ENCODE data around the gene ZNF331.

The ZNF331 gene

DNA sequence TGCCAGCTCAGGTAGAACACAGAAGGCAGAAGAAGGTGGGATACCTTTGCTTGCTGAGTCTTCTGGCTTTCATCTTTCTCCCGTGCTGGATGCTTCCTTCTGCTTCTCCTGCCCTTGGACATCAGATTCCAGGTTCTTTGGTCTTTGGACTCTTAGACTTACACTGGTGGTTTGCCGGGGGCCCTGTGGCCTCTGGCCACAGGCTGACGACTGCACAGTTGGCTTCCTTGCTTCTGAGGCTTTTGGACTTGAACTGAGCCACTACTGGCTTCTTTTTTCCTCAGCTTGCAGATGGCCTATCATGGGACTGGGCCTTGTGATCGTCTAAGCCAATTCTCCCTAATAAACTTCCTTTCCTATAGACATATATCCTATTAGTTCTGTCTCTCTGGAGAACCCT, 19.8 kb upstream of the ZNF331 start:
- Histone ChIP-seq H4K20me1 (ENCODE audit: insufficient read depth, low read length) (no peaks in the 10 kb centered on the region), H3K27me3 (ENCODE audit: insufficient read depth, low read length) (no peaks in the 10 kb centered on the region), H3K4me3 (ENCODE audit: low read depth, low read length, poor library complexity, severe bottlenecking) (no peak overlapping the region), H3K36me3 (ENCODE audit: insufficient read depth, low read length) (no peaks in the 10 kb centered on the region; the same call in 1 of the 2 replicates), H3K9me2 (ENCODE audit: low read depth, low read length) (no peaks in the 10 kb centered on the region), H2AFZ (ENCODE audit: low read length) (no peak overlapping the region), H3F3A (ENCODE audit: insufficient read depth, low read length) (no peaks in the 10 kb centered on the region), H3K9ac (ENCODE audit: low read length) (no peak overlapping the region), H3K4me2 (ENCODE audit: low read length) (no peak overlapping the region), H3K27ac (ENCODE audit: low read depth, low read length, poor library complexity, severe bottlenecking) (no peak overlapping the region), H3K79me2 (ENCODE audit: insufficient read depth, low read length) (no peaks in the 10 kb centered on the region), H3K9me3 (ENCODE audit: low read length) (no peaks in the 10 kb centered on the region), H3K4me1 (ENCODE audit: insufficient read depth, low read length, severe bottlenecking) (peaks cover 4% of the 10 kb centered on the region)
- TF ChIP-seq, protein P1, sequence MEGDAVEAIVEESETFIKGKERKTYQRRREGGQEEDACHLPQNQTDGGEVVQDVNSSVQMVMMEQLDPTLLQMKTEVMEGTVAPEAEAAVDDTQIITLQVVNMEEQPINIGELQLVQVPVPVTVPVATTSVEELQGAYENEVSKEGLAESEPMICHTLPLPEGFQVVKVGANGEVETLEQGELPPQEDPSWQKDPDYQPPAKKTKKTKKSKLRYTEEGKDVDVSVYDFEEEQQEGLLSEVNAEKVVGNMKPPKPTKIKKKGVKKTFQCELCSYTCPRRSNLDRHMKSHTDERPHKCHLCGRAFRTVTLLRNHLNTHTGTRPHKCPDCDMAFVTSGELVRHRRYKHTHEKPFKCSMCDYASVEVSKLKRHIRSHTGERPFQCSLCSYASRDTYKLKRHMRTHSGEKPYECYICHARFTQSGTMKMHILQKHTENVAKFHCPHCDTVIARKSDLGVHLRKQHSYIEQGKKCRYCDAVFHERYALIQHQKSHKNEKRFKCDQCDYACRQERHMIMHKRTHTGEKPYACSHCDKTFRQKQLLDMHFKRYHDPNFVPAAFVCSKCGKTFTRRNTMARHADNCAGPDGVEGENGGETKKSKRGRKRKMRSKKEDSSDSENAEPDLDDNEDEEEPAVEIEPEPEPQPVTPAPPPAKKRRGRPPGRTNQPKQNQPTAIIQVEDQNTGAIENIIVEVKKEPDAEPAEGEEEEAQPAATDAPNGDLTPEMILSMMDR (IDR thresholded peaks at IDR 0.05; ENCODE audit: low read length): no peak
- no peak for TF ChIP-seq EZH2 (IDR thresholded peaks at IDR 0.05; ENCODE audit: borderline replicate concordance, low read length)

- Histone ChIP-seq H3K27me3 (ENCODE audit: insufficient read depth, low read length) (no peaks in the 10 kb centered on the region), H3K9me2 (ENCODE audit: low read depth, low read length) (no peaks in the 10 kb centered on the region), H3K4me3 (ENCODE audit: low read depth, low read length, poor library complexity, severe bottlenecking) (no peak overlapping the region), H3K27ac (ENCODE audit: low read depth, low read length, poor library complexity, severe bottlenecking) (no peak overlapping the region), H3K36me3 (ENCODE audit: insufficient read depth, low read length) (no peaks in the 10 kb centered on the region; the same call in 1 of the 2 replicates), H3K4me1 (ENCODE audit: insufficient read depth, low read length, severe bottlenecking) (peaks cover 4% of the 10 kb centered on the region), H3K79me2 (ENCODE audit: insufficient read depth, low read length) (no peaks in the 10 kb centered on the region), H2AFZ (ENCODE audit: low read length) (no peak overlapping the region), H3K9ac (ENCODE audit: low read length) (no peak overlapping the region), H4K20me1 (ENCODE audit: insufficient read depth, low read length) (no peaks in the 10 kb centered on the region), H3K9me3 (ENCODE audit: low read length) (no peaks in the 10 kb centered on the region), H3F3A (ENCODE audit: insufficient read depth, low read length) (no peaks in the 10 kb centered on the region), H3K4me2 (ENCODE audit: low read length) (no peak overlapping the region)
- no peak for TF ChIP-seq EZH2 (IDR thresholded peaks at IDR 0.05; ENCODE audit: borderline replicate concordance, low read length)
- TF ChIP-seq, protein P1 (IDR thresholded peaks at IDR 0.05; ENCODE audit: low read length): no peak
These were observed 19.2 kb upstream of the ZNF331 start for GRCh38 chr19:53518716-53519115.

DNA sequence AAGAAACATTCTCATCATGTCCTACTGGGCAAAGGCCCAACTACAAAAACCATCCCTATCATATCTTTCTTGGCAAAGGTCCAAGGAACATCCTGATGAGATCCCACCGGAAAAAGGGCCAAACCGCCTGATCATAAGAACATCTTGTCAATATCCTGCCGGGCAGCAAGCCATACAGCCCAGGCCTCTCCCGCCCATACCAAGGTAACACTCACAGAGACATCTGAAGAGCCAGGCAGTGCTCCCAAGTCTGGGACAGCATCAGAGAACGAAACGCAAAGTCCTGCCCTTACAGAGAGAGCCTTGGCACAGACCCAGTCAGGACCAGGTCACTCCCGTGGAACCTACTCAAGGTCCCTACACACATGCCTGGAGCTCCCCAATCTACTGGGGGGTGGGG, 18.5 kb upstream of the ZNF331 start:
- no peak overlapping the region for H2AFZ ChIP-seq (ENCODE audit: low read length)
- H3K9ac ChIP-seq (ENCODE audit: low read length): no peak overlapping the region
- H3K27ac ChIP-seq (ENCODE audit: low read depth, low read length, poor library complexity, severe bottlenecking): no peak overlapping the region
- H3K9me2 ChIP-seq (ENCODE audit: low read depth, low read length): no peaks in the 10 kb centered on the region
- H3K4me1 ChIP-seq (ENCODE audit: insufficient read depth, low read length, severe bottlenecking): peaks cover 4% of the 10 kb centered on the region
- no peaks in the 10 kb centered on the region for H3K27me3 ChIP-seq (ENCODE audit: insufficient read depth, low read length)
- no peaks in the 10 kb centered on the region for H3K79me2 ChIP-seq (ENCODE audit: insufficient read depth, low read length)
- no peak overlapping the region for H3K4me3 ChIP-seq (ENCODE audit: low read depth, low read length, poor library complexity, severe bottlenecking)
- no peaks in the 10 kb centered on the region for H3F3A ChIP-seq (ENCODE audit: insufficient read depth, low read length)
- no peak overlapping the region for H3K4me2 ChIP-seq (ENCODE audit: low read length)
- H4K20me1 ChIP-seq (ENCODE audit: insufficient read depth, low read length): no peaks in the 10 kb centered on the region
- H3K36me3 ChIP-seq (ENCODE audit: insufficient read depth, low read length): no peaks in the 10 kb centered on the region; the same call in 1 of the 2 replicates
- no peaks in the 10 kb centered on the region for H3K9me3 ChIP-seq (ENCODE audit: low read length)
- TF ChIP-seq, protein P1 (IDR thresholded peaks at IDR 0.05; ENCODE audit: low read length): no peak
- no peak for TF ChIP-seq EZH2 (IDR thresholded peaks at IDR 0.05; ENCODE audit: borderline replicate concordance, low read length)
